ENCODE data around the gene ZYG11B.

- TF ChIP-seq TAF1 (IDR thresholded peaks at IDR 0.05; ENCODE audit: low read depth, low read length) (no peak), POLR2A (IDR thresholded peaks at IDR 0.05; ENCODE audit: low read depth, low read length) (no peak), POLR2AphosphoS5 (IDR thresholded peaks at IDR 0.05; ENCODE audit: low read depth, low read length) (no peak)
Observed at GRCh38 chr1:52707927-52708655, 18.2 kb upstream of the ZYG11B start.
